GM15510 (cell line): ENCODE data around the gene NF1.

Experiments
- POLR2A ChIP-seq: IDR thresholded peaks from 3 replicates; pipeline ENCODE4 v1.6.1; 2011; ENCODE audit warnings: borderline replicate concordance; ENCODE audit not compliant: insufficient read length; ENCODE audit errors: extremely low read depth

Gene NF1

GRCh38 chr17:31308372-31309334 is 213.9 kb downstream of the NF1 start:
- no peak for TF ChIP-seq POLR2A

- TF ChIP-seq POLR2A: no peak
These were observed 214.8 kb downstream of the NF1 start for GRCh38 chr17:31309556-31309955.

- TF ChIP-seq POLR2A: peak; percentile 19
These were observed 215.5 kb downstream of the NF1 start for GRCh38 chr17:31310260-31310659.

GRCh38 chr17:31310886-31311285 is 216.1 kb downstream of the NF1 start:
- no peak for TF ChIP-seq POLR2A

- no peak for TF ChIP-seq POLR2A
These were observed 216.7 kb downstream of the NF1 start for GRCh38 chr17:31311526-31311925.

GRCh38 chr17:31313982-31314781 is 219.4 kb downstream of the NF1 start, which contains the start of gene EVI2B:
Gene EVI2B (minus strand): TSS chr17:31314054. CDS start chr17:31305609, 8,445 bp downstream.
- peak; percentile 24 for TF ChIP-seq POLR2A

- no peak for TF ChIP-seq POLR2A
These were observed 220.0 kb downstream of the NF1 start for GRCh38 chr17:31314782-31315100.

- peak; percentile 50 for TF ChIP-seq POLR2A
These were observed 223.6 kb downstream of the NF1 start for GRCh38 chr17:31318298-31318801.

- TF ChIP-seq POLR2A: no peak
These were observed 224.3 kb downstream of the NF1 start for GRCh38 chr17:31318851-31319661.

GRCh38 chr17:31320241-31320640 is 225.5 kb downstream of the NF1 start:
- no peak for TF ChIP-seq POLR2A

GRCh38 chr17:31320791-31321190 is 226.0 kb downstream of the NF1 start:
- TF ChIP-seq POLR2A: no peak

GRCh38 chr17:31321481-31321880 is 226.7 kb downstream of the NF1 start, which contains the start of gene EVI2A:
Gene EVI2A (minus strand): TSS chr17:31321622. CDS start chr17:31319013, 2,609 bp downstream.
- peak; percentile 31 for TF ChIP-seq POLR2A

- TF ChIP-seq POLR2A: no peak
These were observed 227.2 kb downstream of the NF1 start for GRCh38 chr17:31321966-31322365.

- no peak for TF ChIP-seq POLR2A
These were observed 228.8 kb downstream of the NF1 start for GRCh38 chr17:31323551-31323950.
